Fibroblast of pulmonary artery (primary cell): Measurements from ENCODE around the gene RBAK.

ENCODE experiments used
- DNase-seq: peaks from one replicate; pipeline ENCODE4 v3.0.0-alpha.2; 2010; ENCODE audit warnings: low read depth
- H3K4me3 ChIP-seq: replicated peaks from 2 replicates; pipeline ENCODE4 v1.5.1; 2011; ENCODE audit warnings: low read depth, mild to moderate bottlenecking, control low read depth, low read length, moderate library complexity
- TF ChIP-seq, protein P1 (sequence below): IDR thresholded peaks from 2 replicates; pipeline ENCODE4 v1.5.1; 2011; ENCODE audit warnings: mild to moderate bottlenecking, control low read depth, low read length, inconsistent platforms; ENCODE audit errors: missing control alignments

The RBAK gene

GRCh38 chr7:5045558-5046396 is at the start of gene RBAK:
Gene RBAK, plus strand, starts transcription at chr7:5045860. Its CDS starts 2,217 bp downstream, at chr7:5048077.
- TF ChIP-seq, protein P1, sequence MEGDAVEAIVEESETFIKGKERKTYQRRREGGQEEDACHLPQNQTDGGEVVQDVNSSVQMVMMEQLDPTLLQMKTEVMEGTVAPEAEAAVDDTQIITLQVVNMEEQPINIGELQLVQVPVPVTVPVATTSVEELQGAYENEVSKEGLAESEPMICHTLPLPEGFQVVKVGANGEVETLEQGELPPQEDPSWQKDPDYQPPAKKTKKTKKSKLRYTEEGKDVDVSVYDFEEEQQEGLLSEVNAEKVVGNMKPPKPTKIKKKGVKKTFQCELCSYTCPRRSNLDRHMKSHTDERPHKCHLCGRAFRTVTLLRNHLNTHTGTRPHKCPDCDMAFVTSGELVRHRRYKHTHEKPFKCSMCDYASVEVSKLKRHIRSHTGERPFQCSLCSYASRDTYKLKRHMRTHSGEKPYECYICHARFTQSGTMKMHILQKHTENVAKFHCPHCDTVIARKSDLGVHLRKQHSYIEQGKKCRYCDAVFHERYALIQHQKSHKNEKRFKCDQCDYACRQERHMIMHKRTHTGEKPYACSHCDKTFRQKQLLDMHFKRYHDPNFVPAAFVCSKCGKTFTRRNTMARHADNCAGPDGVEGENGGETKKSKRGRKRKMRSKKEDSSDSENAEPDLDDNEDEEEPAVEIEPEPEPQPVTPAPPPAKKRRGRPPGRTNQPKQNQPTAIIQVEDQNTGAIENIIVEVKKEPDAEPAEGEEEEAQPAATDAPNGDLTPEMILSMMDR = no peak
- peak within 1 kb of the TSS; percentile 75 for H3K4me3 ChIP-seq
- DNase-seq = peak; percentile 97

GRCh38 chr7:4996696-4997222 is 48.9 kb upstream of the RBAK start:
- no peak overlapping the region for H3K4me3 ChIP-seq
- TF ChIP-seq, protein P1 = no peak
- DNase-seq = no peak

- no peak overlapping the region for H3K4me3 ChIP-seq
- no peak for DNase-seq
- TF ChIP-seq, protein P1 = no peak
Observed at GRCh38 chr7:4998244-4998643, 47.4 kb upstream of the RBAK start.

DNA sequence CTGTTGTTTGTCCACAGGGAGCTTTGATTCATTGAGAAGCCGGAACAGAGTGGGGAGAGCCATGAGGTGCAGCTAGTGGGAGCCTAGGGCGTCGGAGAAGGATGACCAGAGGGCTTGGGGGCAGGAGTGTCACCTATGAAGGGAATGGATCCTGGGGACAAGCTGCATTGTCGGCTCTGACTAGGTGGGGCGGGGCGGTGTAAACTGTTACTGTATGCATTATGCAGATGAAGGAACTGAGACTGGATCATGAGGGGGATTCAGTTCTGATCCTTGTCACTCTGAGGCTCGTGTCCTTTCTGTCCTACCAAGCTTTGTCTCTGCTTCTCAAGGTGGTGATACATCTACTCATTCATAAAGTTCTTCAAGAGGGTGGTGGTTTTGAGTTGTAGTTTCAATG is 46.8 kb upstream of the RBAK start:
- no peak for DNase-seq
- TF ChIP-seq, protein P1 = no peak
- H3K4me3 ChIP-seq = no peak overlapping the region

DNA sequence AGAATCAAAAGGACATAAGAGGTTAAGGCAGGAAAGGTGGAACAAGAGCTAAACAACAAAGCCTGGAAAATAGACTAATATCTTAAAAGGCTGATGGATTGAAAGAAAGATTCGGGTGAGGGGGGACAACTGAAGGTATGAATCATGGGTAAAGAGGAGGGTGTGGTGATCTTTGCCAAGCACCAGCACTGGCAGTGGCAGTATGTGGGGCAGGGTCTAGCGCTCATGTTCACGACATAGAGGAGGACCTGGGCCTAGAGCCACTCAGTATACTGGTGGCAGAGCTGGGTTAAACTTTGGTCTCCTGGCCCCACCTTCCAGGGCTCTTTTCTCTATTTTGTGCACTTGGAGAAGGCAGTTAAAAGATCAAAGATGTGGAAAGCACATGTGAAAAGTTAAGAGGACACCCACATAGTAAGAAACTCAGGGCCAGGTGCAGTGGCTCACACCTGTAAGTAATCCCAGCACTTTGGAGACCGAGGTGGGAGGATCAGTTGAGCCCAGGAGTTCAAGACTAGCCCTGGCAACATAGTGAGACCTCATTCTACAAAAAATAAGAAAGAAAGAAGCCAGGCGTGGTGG is 46.2 kb upstream of the RBAK start:
- TF ChIP-seq, protein P1 = no peak
- no peak overlapping the region for H3K4me3 ChIP-seq
- no peak for DNase-seq

DNA sequence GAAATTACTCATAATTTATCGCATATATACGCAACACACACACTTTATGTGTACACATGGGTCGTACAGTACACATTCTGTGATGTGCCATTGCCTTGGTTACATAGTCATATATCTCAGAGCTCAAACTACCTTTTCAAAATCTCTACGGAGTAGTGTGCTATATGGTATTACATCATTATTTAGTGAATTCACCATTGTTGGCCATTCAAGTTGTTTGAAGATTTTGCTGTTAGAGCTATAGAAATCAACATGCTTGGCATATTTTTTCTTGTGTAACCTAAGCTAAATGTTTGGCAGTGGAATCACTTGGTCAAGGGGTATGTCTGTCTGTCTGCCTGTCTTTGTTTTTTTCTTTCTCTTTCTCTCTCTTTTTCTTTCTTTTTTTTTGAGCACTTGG is 44.7 kb upstream of the RBAK start:
- H3K4me3 ChIP-seq = no peak overlapping the region
- TF ChIP-seq, protein P1 = no peak
- no peak for DNase-seq
